Measurements from ENCODE around the gene SAFB.

DNA sequence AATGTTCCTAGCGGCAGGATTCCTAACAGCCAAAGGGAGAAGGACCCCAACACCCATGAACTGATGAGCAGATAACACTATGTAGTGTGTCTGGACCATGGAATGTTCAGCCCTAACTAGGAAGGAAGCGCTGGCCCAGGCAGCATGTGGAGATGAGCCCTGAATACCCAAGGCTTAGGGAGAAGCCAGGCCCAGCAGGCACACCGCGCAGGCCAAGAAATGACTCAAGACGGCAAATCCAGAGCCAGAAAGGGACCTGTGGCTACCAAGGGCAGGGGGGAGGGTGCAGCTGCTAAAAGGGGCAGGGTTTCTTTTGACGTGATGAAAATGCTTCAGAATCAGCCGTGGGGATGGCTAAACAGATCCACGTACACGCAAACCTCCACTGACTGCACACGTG, 34.4 kb upstream of the SAFB start:
- no peak for TF ChIP-seq RAD21 (IDR thresholded peaks at IDR 0.05; ENCODE audit: low read length)
- TF ChIP-seq, protein P1, sequence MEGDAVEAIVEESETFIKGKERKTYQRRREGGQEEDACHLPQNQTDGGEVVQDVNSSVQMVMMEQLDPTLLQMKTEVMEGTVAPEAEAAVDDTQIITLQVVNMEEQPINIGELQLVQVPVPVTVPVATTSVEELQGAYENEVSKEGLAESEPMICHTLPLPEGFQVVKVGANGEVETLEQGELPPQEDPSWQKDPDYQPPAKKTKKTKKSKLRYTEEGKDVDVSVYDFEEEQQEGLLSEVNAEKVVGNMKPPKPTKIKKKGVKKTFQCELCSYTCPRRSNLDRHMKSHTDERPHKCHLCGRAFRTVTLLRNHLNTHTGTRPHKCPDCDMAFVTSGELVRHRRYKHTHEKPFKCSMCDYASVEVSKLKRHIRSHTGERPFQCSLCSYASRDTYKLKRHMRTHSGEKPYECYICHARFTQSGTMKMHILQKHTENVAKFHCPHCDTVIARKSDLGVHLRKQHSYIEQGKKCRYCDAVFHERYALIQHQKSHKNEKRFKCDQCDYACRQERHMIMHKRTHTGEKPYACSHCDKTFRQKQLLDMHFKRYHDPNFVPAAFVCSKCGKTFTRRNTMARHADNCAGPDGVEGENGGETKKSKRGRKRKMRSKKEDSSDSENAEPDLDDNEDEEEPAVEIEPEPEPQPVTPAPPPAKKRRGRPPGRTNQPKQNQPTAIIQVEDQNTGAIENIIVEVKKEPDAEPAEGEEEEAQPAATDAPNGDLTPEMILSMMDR (conservative IDR thresholded peaks at IDR 0.05; ENCODE audit: low read depth, low read length): no peak
- TF ChIP-seq RCOR1 (IDR thresholded peaks at IDR 0.05; ENCODE audit: insufficient replicate concordance, low read length): no peak
